ENCODE data around the gene TACC2.

DNA sequence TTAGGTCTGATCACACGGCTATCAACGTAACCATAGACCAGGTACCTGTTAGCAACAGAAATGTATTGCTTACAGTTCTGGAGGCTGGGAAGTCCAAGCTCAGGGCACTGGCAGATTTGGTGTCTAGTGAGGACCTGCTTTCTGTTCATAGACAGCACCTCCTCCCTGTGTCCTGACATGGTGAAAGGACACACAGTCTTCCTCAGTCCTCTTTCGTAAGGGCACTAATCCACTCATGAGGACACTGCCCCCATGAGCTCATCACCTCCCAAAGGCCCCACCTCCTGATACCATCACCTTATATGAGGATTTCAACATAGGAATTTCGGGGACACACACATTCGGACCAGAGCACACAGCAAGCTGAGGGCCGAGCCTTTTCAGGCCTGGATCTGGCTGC lies 210.7 kb downstream of the TACC2 start:
- TF ChIP-seq POLR2AphosphoS5 (IDR thresholded peaks at IDR 0.05), result no peak
- no peak for TF ChIP-seq CTCF (IDR thresholded peaks at IDR 0.05)
- TF ChIP-seq EP300 (IDR thresholded peaks at IDR 0.05), result no peak
- TF ChIP-seq POLR2A (IDR thresholded peaks at IDR 0.05), result no peak

All from suprapubic skin (tissue), 4 donors.